Activated T-cell treated with anti-CD3 and anti-CD28 coated beads for 1 hour (primary cell): ENCODE results near the gene HINT2.

Experiments used
- DNase-seq: peaks from one replicate; pipeline ENCODE4 v3.0.0-alpha.2; 2020; ENCODE audit warnings: low read depth

Gene HINT2

DNA sequence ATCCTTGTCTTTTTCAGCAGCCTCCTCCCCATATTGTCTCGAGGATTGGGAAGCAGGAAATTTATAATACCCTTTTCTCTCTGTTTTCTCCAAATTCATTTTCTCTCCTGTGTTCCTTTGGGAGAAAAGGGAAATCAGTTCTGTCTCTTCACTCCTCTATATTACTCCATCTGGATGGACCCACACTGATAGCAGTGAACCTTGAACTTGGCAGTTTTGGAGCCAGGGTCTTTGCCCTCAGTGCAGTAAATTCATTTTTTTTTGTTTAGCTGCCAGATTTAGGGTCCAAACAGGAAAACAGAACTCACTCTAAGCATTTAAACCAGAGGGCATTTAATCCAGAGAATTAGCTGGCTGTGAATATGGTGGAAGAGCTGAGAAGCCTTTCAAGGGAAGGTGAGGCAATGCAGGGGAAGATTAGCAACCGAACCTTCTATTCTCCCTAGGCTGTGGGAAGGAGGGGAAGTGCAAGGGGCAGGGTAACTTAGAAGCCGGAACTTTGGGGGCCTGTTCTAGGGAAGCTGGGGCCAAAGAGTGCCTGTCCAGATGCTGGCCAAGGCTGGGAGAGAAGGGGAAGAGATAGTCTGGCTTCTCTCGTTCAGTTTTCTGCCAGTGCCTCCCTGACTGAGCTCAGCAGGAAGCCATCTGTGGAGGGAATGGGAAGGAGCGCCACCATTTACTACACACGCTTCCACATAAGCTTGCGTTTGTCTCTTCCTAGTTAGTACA lies 39.8 kb downstream of the HINT2 start:
- no peak for DNase-seq

- no peak for DNase-seq
These were observed 42.9 kb downstream of the HINT2 start for GRCh38 chr9:35771943-35772342.

GRCh38 chr9:35771534-35771933 lies 43.3 kb downstream of the HINT2 start:
- DNase-seq: no peak

DNA sequence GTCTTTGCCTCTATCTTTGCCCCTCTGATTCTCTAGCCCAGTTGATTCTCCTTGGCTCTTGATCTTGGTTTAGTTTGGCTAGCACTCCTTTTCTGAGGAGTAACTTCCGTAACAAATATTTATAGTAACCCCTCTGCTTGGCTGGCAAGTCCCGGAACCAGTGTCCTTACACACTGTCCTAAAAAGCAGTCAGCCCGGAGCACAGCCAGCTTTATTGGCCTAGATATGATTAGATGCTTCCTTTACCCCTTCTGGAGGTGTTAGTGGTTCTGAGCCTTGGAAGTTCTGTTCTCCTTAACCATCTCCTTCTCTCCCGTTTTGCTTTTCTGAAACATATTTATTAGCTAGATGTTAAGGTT lies 43.8 kb downstream of the HINT2 start:
- DNase-seq: no peak

DNA sequence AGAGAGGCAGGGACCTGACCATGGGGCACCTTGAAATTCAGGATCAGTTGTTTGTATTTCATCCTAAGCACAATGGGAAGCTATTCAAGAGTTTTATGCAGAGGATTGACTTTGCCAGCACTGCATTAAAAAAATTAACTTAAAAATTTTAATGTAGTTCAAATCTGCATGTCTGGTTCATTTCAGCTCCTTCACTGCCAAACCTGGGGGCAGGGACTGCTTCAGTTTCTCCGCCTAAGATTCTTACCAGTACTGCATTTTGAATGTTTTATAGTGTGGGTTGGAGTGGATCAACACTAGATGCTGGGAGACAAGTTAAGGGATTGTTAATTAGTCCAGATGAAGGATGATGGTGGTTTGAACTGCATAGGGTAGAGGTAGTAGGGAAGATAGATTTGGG lies 45.1 kb downstream of the HINT2 start:
- DNase-seq: no peak

GRCh38 chr9:35767458-35767857 lies 47.4 kb downstream of the HINT2 start:
- DNase-seq: no peak

DNA sequence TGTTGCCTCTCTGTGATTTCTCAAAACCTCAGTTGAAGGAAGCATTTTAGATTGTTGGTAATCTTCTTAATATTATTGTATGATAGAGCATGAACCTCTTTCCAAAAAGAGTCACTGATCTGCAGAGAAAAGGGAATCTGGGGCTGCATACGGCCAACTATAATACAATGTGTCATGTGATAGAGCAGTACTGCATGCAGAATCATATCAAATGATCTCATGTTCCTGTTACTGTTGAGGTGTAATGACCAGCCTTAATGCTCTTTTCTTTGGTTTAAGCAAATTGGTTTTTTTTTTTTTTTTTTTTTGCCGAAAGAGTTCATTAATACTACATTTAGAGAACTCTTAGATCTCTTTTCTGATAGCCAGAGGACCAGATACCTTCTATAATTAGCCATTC lies 47.8 kb downstream of the HINT2 start:
- DNase-seq: no peak

DNA sequence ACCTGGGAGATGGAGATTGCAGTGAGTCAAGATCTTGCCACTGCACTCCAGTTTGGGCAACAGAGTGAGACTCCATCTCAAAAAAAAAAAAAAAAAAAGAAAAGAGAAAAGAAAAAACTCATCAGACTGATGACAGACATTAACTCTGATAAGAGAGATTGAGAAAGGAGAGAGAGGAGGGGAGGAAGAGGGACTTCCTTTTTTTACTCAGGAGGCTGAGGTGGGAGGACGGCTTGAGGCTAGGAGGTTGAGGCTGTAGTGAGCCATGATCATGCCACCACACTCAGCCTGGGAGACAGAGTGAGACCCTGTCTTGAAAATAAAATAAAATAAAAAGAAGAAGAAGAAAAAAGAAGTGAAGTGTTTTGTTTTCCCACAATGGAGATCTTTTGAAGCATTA lies 51.0 kb downstream of the HINT2 start:
- no peak for DNase-seq

DNA sequence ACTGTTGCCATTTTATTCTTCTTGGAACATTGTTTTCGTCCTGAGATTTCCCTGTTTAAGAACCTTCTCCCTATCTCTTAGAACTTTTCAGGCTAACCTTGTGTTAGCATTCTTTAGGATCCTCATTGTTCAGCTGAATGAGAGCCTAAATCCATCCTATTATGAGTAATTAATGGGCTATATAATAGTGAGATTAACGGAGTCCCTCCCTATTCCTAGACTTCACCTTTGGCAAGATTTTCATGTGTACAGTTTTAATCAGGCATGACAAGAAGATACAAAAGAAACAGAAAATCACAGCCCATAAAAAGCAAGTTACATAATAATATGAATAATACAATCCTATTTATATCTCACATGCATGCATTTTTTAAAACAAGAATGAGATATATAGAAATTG lies 51.7 kb downstream of the HINT2 start:
- no peak for DNase-seq
